ENCODE data around the gene STT3A. TPM values are rescaled to one million over a fixed set of nuclear protein-coding genes. Genes with fewer than 3 reads are reported as not detected.
A peak's percentile ranks its signal among the peaks of the same experiment; 100 is the strongest.

The STT3A gene
- total and polyA plus RNA-seq, 2 experiments from 2014 or later = 91.7 to 156 TPM

DNA sequence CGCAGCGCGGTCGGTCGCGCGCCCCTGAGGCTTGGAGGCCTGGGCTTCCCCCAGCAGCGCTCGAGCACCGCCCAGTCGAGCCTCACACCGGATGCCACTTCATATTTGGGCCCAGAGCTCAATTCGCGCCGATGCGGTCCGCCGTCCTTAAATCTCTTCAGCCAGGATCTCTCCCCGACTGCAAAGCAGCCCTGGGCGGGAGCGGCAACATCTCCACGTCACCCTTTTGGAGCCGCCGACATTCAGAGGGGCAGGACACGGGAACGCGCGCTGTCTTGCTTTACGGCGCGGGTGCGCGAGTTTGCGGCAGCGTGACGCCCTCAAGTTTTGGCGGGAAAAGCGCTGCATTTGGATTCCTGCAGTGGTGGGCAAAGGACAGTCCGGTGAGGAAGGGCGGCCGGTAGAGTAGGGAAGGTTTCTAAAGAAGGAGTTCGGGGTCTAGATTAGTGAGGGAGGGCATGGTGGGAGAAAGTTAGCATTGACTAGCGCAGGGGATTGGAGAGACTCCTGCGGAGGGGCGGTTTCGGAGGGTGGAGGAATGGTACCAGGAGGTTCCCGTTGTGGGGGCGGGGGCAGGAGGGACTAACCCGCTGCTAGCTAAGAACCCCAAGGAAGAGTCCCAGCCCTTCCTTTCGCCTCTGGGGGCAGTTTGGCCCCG is 33.1 kb downstream of the STT3A start:
- Histone ChIP-seq H3K27ac (ENCODE audit: low read depth) (peak overlapping the region; percentile 99), H3K36me3 (ENCODE audit: insufficient read depth) (peaks cover 27% of the 10 kb centered on the region), H3K9me2 (ENCODE audit: insufficient read depth) (no peaks in the 10 kb centered on the region), H3K79me2 (replicated peaks; ENCODE audit: insufficient read depth) (peaks cover 39% of the 10 kb centered on the region), H2AFZ (no peak overlapping the region), H3F3A (replicated peaks; ENCODE audit: low read depth) (peaks cover 7% of the 10 kb centered on the region; the same call in 1 of the 2 replicates), H4K20me1 (replicated peaks; ENCODE audit: insufficient read depth) (peaks cover 8% of the 10 kb centered on the region; the same call in 1 of the 2 replicates), H3K4me3 (peak overlapping the region; percentile 58), H3K27me3 (ENCODE audit: insufficient read depth) (no peaks in the 10 kb centered on the region), H3K4me2 (peak overlapping the region; percentile 76), H3K4me1 (ENCODE audit: insufficient read depth) (peaks cover 10% of the 10 kb centered on the region; the same call in 1 of the 2 replicates)
- Mint-ChIP-seq H3K4me1 (peaks cover 13% of the 10 kb centered on the region), H3K27me3 (ENCODE audit: insufficient read depth, low read depth, poor library complexity) (peaks cover 7% of the 10 kb centered on the region), H3K27ac (peak overlapping the region; percentile 98), H3K9me3 (no peaks in the 10 kb centered on the region), H3K36me3 (ENCODE audit: low read depth) (peaks cover 54% of the 10 kb centered on the region; the same call in 2 of the 3 replicates), H3K4me3 (peak overlapping the region; percentile 93)
- TF ChIP-seq ZNF114 (CRISPR knock-in tag; IDR thresholded peaks at IDR 0.05) = no peak
- TF ChIP-seq, protein P1, sequence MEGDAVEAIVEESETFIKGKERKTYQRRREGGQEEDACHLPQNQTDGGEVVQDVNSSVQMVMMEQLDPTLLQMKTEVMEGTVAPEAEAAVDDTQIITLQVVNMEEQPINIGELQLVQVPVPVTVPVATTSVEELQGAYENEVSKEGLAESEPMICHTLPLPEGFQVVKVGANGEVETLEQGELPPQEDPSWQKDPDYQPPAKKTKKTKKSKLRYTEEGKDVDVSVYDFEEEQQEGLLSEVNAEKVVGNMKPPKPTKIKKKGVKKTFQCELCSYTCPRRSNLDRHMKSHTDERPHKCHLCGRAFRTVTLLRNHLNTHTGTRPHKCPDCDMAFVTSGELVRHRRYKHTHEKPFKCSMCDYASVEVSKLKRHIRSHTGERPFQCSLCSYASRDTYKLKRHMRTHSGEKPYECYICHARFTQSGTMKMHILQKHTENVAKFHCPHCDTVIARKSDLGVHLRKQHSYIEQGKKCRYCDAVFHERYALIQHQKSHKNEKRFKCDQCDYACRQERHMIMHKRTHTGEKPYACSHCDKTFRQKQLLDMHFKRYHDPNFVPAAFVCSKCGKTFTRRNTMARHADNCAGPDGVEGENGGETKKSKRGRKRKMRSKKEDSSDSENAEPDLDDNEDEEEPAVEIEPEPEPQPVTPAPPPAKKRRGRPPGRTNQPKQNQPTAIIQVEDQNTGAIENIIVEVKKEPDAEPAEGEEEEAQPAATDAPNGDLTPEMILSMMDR (conservative IDR thresholded peaks at IDR 0.05; ENCODE audit: low read depth in 2 of 2) = no peak
- no peak for TF ChIP-seq EZH2 (IDR thresholded peaks at IDR 0.05; ENCODE audit: low read depth, unreplicated experiment)
- no peak for TF ChIP-seq JUNB (IDR thresholded peaks at IDR 0.05; ENCODE audit: unreplicated experiment)
- no peak for TF ChIP-seq STAT1 (IDR thresholded peaks at IDR 0.05; ENCODE audit: unreplicated experiment)
- TF ChIP-seq POLR2AphosphoS5 (IDR thresholded peaks at IDR 0.05; ENCODE audit: low read depth) = peak; percentile 98
- TF ChIP-seq EZH2phosphoT487 (IDR thresholded peaks at IDR 0.05; ENCODE audit: unreplicated experiment) = no peak
- TF ChIP-seq, protein P2, sequence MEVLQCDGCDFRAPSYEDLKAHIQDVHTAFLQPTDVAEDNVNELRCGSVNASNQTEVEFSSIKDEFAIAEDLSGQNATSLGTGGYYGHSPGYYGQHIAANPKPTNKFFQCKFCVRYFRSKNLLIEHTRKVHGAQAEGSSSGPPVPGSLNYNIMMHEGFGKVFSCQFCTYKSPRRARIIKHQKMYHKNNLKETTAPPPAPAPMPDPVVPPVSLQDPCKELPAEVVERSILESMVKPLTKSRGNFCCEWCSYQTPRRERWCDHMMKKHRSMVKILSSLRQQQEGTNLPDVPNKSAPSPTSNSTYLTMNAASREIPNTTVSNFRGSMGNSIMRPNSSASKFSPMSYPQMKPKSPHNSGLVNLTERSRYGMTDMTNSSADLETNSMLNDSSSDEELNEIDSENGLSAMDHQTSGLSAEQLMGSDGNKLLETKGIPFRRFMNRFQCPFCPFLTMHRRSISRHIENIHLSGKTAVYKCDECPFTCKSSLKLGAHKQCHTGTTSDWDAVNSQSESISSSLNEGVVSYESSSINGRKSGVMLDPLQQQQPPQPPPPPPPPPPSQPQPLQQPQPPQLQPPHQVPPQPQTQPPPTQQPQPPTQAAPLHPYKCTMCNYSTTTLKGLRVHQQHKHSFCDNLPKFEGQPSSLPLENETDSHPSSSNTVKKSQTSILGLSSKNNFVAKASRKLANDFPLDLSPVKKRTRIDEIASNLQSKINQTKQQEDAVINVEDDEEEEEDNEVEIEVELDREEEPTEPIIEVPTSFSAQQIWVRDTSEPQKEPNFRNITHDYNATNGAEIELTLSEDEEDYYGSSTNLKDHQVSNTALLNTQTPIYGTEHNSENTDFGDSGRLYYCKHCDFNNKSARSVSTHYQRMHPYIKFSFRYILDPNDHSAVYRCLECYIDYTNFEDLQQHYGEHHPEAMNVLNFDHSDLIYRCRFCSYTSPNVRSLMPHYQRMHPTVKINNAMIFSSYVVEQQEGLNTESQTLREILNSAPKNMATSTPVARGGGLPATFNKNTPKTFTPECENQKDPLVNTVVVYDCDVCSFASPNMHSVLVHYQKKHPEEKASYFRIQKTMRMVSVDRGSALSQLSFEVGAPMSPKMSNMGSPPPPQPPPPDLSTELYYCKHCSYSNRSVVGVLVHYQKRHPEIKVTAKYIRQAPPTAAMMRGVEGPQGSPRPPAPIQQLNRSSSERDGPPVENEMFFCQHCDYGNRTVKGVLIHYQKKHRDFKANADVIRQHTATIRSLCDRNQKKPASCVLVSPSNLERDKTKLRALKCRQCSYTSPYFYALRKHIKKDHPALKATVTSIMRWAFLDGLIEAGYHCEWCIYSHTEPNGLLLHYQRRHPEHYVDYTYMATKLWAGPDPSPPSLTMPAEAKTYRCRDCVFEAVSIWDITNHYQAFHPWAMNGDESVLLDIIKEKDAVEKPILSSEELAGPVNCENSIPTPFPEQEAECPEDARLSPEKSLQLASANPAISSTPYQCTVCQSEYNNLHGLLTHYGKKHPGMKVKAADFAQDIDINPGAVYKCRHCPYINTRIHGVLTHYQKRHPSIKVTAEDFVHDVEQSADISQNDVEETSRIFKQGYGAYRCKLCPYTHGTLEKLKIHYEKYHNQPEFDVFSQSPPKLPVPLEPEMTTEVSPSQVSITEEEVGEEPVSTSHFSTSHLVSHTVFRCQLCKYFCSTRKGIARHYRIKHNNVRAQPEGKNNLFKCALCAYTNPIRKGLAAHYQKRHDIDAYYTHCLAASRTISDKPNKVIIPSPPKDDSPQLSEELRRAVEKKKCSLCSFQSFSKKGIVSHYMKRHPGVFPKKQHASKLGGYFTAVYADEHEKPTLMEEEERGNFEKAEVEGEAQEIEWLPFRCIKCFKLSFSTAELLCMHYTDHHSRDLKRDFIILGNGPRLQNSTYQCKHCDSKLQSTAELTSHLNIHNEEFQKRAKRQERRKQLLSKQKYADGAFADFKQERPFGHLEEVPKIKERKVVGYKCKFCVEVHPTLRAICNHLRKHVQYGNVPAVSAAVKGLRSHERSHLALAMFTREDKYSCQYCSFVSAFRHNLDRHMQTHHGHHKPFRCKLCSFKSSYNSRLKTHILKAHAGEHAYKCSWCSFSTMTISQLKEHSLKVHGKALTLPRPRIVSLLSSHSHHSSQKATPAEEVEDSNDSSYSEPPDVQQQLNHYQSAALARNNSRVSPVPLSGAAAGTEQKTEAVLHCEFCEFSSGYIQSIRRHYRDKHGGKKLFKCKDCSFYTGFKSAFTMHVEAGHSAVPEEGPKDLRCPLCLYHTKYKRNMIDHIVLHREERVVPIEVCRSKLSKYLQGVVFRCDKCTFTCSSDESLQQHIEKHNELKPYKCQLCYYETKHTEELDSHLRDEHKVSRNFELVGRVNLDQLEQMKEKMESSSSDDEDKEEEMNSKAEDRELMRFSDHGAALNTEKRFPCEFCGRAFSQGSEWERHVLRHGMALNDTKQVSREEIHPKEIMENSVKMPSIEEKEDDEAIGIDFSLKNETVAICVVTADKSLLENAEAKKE (CRISPR knock-in tag; IDR thresholded peaks at IDR 0.05) = no peak
- no peak for TF ChIP-seq ZNF331 (CRISPR knock-in tag; IDR thresholded peaks at IDR 0.05; ENCODE audit: low read depth)
- TF ChIP-seq, protein P3, sequence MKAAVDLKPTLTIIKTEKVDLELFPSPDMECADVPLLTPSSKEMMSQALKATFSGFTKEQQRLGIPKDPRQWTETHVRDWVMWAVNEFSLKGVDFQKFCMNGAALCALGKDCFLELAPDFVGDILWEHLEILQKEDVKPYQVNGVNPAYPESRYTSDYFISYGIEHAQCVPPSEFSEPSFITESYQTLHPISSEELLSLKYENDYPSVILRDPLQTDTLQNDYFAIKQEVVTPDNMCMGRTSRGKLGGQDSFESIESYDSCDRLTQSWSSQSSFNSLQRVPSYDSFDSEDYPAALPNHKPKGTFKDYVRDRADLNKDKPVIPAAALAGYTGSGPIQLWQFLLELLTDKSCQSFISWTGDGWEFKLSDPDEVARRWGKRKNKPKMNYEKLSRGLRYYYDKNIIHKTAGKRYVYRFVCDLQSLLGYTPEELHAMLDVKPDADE (IDR thresholded peaks at IDR 0.05) = peak; percentile 46; the same call in 1 of the 2 replicates
- TF ChIP-seq CREB1 (CRISPR knock-in tag; IDR thresholded peaks at IDR 0.05; ENCODE audit: low read depth) = peak; percentile 90
- TF ChIP-seq, protein P4, sequence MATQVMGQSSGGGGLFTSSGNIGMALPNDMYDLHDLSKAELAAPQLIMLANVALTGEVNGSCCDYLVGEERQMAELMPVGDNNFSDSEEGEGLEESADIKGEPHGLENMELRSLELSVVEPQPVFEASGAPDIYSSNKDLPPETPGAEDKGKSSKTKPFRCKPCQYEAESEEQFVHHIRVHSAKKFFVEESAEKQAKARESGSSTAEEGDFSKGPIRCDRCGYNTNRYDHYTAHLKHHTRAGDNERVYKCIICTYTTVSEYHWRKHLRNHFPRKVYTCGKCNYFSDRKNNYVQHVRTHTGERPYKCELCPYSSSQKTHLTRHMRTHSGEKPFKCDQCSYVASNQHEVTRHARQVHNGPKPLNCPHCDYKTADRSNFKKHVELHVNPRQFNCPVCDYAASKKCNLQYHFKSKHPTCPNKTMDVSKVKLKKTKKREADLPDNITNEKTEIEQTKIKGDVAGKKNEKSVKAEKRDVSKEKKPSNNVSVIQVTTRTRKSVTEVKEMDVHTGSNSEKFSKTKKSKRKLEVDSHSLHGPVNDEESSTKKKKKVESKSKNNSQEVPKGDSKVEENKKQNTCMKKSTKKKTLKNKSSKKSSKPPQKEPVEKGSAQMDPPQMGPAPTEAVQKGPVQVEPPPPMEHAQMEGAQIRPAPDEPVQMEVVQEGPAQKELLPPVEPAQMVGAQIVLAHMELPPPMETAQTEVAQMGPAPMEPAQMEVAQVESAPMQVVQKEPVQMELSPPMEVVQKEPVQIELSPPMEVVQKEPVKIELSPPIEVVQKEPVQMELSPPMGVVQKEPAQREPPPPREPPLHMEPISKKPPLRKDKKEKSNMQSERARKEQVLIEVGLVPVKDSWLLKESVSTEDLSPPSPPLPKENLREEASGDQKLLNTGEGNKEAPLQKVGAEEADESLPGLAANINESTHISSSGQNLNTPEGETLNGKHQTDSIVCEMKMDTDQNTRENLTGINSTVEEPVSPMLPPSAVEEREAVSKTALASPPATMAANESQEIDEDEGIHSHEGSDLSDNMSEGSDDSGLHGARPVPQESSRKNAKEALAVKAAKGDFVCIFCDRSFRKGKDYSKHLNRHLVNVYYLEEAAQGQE (IDR thresholded peaks at IDR 0.05; ENCODE audit: unreplicated experiment) = peak; percentile 8
- TF ChIP-seq NANOG (IDR thresholded peaks at IDR 0.05; ENCODE audit: borderline replicate concordance) = no peak
- DNase-seq (ENCODE audit: low spot score) (peak; percentile 97), ATAC-seq (peak; percentile 80)

All from GM23338 (cell line).